Inferior parietal cortex (tissue), 1 donor: ENCODE results near the gene NUDT13.
A peak's percentile ranks its signal among the peaks of the same experiment; 100 is the strongest.

Experiments
- DNase-seq: peaks from one replicate; pipeline ENCODE4 v3.0.0-alpha.2; 2016; ENCODE audit errors: extremely low spot score

The NUDT13 gene

DNA sequence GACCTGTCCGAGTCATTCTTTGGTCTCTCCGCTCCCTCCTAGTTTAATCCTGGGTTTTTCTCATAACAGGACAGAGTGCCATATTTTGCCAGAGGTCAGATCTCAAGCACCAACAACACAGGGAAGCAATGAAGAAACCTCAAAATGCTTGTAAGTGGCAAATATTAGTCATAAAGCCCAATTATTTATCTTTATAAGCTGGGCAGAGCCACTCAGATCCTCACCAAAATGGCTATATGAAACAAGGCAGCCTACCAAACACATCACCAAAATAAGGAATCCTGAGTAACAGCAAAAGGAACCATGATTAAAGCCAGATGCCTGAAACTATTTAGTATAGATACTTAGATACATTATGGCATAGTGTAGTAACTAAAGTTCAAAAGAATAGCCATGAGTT is 52.8 kb downstream of the NUDT13 start:
- DNase-seq, result no peak

DNA sequence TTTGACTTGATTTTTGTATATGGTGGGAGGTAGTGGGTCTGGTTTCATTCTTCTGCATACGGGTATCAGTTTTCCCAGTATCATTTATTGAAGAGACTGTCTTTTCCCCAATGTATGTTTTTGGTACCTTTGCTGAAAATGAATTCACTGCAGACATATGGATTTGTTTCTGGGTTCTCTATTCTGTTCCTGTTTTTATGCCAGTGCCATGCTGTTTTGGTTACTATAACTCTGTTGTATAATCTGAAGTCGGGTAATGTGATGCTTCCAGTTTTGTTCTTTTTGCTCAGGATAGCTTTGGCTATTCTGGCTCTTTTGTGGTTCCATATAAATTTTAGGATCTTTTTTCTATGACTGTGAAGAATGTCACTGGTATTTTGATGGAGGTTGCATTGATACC is 56.7 kb downstream of the NUDT13 start:
- DNase-seq, result no peak

DNA sequence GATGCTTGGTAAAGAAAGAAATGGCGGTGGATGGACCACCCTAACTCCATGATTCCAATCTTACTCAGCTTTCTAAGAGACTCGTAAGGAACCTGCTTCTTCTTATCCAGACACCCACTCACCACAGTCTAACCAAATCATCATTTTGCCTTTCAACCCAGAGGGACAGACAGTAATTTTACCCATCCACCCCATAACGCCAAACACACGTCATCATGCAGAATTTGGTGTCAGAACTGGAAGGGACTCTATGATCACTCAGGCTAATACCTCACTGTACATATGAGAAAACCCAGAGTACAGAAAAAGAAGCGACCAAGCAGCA is 57.2 kb downstream of the NUDT13 start:
- DNase-seq, result no peak

DNA sequence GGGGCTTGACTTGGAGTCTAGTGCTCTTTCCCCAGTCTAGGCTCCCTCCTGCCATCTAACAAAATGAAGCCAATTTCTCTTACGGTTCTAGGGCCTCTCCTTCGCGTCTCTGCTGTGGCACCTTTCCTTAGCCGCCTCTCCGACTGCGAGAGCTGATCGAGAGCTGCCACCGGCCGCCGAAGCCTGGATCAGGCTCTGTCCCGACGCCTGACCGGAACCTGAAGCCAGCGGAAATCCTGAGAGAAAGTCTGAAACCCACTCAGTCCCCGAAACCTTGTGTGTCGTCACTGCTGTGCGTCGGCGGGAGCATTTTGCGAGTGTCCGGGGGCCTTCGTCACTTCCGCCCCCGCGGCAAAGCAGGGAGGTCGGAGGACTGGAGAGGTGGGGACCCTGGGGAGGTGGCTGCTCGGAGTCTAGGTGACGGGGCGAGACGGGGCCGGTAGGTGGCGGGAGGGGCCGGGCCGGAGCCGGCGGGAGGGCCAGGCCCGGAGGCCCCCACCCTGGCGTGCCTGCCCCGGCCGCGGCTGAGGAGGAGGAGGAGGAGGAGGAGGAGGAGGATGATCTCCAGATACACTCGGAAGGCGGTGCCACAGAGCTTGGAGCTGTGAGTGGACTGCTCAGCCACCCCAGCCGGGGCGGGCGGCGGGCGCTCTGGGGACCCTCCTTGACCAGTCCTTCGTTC is 57.7 kb downstream of the NUDT13 start, which contains the start of the genes ECD and FAM149B1:
TSS of gene ECD (minus strand) at position 226 of the 682 bp plus-strand sequence. CDS start 4,071 bp downstream, outside the sequence.
TSS of gene FAM149B1 (plus strand) at position 337 of the 682 bp plus-strand sequence. CDS start at position 558, 221 bp downstream.
- peak; percentile 98 for DNase-seq

DNA sequence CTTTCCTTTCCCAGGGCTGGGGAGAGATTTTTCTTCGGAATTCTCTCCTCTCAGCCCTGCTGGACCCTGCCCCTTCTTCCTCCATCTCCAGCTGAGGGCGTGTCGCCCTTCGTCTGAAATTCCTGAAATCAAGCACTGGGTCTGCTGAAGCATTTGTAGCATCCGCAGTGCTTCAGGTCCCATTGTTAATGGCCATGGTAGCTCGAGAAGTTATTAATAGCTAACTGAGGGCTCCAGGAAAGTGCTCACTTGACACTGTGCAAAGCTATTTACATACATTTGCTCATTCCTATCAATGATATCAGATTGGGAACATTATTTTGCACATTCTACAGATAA is 58.2 kb downstream of the NUDT13 start:
- DNase-seq, result peak; percentile 31

DNA sequence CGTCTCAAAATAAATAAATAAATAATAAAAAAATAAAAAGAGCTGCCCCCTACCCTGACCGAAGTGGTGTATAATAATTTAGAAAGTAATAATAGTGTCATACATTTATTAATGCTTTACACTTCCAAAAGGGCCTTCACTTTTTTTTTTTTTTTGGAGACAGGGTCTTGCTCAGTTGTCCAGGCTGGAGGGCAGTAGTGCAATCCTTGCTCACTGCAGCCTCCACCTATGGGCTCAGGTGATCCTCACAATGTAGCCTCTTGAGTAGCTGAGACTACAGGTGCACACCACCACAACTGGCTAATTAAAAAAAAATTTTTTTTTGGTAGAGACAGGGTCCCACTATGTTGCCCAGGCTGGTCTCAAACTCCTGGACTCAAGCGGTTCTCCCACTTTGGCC is 59.1 kb downstream of the NUDT13 start:
- no peak for DNase-seq

DNA sequence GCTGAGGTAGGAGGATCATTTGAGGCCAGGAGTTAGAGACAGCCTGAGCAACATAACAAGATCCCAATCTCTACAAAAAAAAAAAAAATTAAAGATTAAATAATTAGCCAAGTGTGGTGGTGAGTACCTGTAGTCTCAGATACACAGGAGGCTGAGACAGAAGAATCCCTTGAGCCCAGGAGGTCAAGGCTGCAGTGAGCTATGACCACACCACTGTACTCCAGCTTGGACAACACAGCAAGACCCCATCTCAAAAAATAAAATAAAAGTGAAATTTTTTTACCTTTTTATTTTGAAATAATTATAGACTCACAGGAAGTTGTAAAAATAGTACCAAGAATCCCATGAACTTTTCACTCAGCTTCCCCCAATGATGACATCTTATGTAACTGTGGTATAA is 62.6 kb downstream of the NUDT13 start:
- no peak for DNase-seq

DNA sequence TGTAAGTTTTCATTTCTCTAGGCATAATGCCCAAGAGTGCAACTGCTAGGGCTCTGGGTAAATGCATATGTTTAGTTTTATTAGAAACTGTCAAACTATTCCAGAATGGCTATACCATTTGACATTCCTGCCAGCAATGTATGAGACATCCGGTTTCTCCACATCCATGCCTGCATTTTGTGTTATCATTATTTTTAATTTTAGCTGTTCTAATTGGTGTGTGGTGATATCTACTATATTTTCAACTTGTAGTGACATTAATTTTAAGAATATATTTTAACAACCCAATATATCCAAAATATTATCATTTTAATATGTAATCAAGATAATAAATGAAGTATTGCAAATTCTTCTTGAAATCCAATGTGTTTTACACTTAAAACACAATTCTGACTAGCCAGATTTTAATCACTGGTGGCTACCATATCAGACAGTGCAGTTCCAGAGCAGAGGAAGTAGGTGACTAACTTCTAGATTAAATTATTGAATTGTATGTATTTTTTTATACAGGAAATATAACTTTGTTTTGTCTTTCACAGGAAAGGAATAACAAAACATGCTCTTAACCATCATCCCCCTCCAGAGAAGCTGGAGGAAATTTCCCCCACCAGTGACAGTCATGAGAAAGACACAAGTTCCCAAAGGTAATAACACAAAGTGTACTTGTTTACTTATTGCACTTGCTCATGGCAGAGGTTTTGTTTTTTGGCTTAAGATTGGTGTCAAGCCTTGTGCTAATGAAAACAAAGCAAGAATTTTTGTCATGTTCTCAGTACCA is 64.1 kb downstream of the NUDT13 start:
- DNase-seq, result no peak
